Activated naive CD4-positive, alpha-beta T cell treated with anti-CD3 and anti-CD28 coated beads, Interleukin-2, amount 50 U/mL, for 16 hours (primary cell): ENCODE results near the gene MYLK.

ENCODE experiments used
- DNase-seq: peaks from one replicate; pipeline ENCODE4 v3.0.0-alpha.2; 2020

MYLK gene

GRCh38 chr3:123694366-123695087, 189.6 kb downstream of the MYLK start:
- no peak for DNase-seq

- no peak for DNase-seq
Observed at GRCh38 chr3:123693584-123694190, 190.4 kb downstream of the MYLK start.

GRCh38 chr3:123692671-123693070, 191.5 kb downstream of the MYLK start:
- DNase-seq: no peak

- DNase-seq: no peak
Observed at GRCh38 chr3:123692041-123692440, 192.1 kb downstream of the MYLK start.

GRCh38 chr3:123689831-123690230, 194.3 kb downstream of the MYLK start:
- no peak for DNase-seq

- DNase-seq: no peak
Observed at GRCh38 chr3:123688241-123688747, 195.8 kb downstream of the MYLK start.

- no peak for DNase-seq
Observed at GRCh38 chr3:123687286-123687685, 196.8 kb downstream of the MYLK start.

- no peak for DNase-seq
Observed at GRCh38 chr3:123686251-123686650, 197.9 kb downstream of the MYLK start.

- no peak for DNase-seq
Observed at GRCh38 chr3:123685780-123686179, 198.4 kb downstream of the MYLK start.

GRCh38 chr3:123684636-123685035, 199.5 kb downstream of the MYLK start:
- DNase-seq: no peak

GRCh38 chr3:123684209-123684608, 199.9 kb downstream of the MYLK start:
- DNase-seq: no peak

GRCh38 chr3:123683505-123684154, 200.5 kb downstream of the MYLK start:
- DNase-seq: no peak

- no peak for DNase-seq
Observed at GRCh38 chr3:123682781-123683504, 201.2 kb downstream of the MYLK start.

GRCh38 chr3:123682302-123682701, 201.8 kb downstream of the MYLK start:
- no peak for DNase-seq

- no peak for DNase-seq
Observed at GRCh38 chr3:123679712-123680386, 204.3 kb downstream of the MYLK start.

- no peak for DNase-seq
Observed at GRCh38 chr3:123678108-123678511, 206.0 kb downstream of the MYLK start.

- no peak for DNase-seq
Observed at GRCh38 chr3:123672429-123673146, 211.5 kb downstream of the MYLK start.

GRCh38 chr3:123670743-123671142, 213.4 kb downstream of the MYLK start:
- DNase-seq: no peak

- no peak for DNase-seq
Observed at GRCh38 chr3:123668906-123669305, 215.2 kb downstream of the MYLK start.

- DNase-seq: no peak
Observed at GRCh38 chr3:123667784-123668183, 216.3 kb downstream of the MYLK start.

GRCh38 chr3:123664753-123665152, 219.4 kb downstream of the MYLK start:
- DNase-seq: no peak

GRCh38 chr3:123663977-123664376, 220.2 kb downstream of the MYLK start:
- DNase-seq: no peak
